Central memory CD4-positive, alpha-beta T cell (primary cell): ENCODE data around the gene HDAC7.

Experiments
- DNase-seq: peaks from one replicate; pipeline ENCODE4 v3.0.0; 2022

Gene HDAC7

GRCh38 chr12:47743311-47743860 lies 76.3 kb downstream of the HDAC7 start:
- DNase-seq: no peak

DNA sequence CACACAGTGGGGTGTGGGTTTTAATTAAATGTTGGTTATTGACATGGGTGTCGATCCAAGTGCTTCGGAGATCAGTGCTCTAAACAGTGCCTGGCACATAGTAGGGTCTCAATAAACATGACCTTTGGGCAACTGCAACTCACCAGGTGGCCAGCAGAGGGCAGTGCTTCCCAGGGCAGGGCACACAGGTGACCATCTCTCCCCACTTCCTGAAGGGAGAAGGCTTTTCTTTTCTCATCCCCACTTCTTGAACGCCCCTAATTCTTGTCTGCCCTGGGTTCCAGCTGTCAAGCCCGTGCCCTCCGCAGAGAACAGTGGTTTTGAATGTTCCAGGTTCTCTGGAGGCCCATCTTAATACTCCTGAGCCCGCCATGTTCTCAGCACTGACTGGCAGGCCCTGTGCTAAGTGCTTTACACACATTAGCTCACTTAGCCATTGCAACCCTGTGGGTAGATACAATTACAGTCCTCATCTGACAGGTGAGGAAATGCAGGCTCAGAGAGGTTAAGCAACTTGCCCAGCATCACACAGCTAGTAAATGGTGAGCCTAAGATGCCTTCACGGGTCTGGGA lies 77.4 kb downstream of the HDAC7 start:
- peak; percentile 59 for DNase-seq

- DNase-seq: peak; percentile 76
These were observed 78.4 kb downstream of the HDAC7 start for GRCh38 chr12:47741340-47741703.

DNA sequence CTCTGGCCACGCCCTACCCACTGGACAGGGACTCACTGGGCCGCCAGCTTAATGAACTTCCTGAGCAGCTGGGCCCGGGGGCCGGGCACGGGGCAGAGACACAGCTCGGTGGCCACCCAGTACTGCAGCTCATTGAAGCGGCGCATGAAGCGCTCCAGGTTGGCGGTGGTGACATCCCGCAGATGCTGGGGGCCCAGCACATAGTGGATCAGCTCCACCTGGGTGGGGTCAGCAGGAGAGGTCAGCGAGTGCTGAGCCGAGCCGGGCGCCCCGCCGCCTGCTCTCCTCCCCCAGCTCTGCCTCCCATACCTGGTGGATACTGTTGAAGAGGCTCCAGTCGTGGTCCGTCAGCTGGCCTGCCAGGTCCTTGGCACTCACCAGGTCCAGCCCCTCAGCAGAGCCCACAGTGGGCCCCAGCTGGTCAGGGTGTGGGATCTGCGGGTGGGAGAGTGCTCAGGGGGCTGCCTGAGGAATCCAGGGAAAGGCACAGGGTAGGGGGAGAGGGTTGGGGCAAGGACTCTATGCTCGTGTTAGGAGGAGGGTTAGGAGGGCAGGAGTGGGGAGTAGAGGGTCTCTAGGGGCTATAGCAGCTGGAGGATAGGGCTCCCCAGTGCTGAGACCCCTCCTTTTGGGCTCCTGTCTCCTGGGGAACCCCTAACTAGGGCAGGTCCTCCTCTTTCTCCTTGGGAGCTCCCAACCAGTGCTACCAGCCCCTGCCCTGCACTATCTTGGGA lies 78.9 kb downstream of the HDAC7 start:
- DNase-seq: no peak

- DNase-seq: no peak
These were observed 79.7 kb downstream of the HDAC7 start for GRCh38 chr12:47739979-47740378.

DNA sequence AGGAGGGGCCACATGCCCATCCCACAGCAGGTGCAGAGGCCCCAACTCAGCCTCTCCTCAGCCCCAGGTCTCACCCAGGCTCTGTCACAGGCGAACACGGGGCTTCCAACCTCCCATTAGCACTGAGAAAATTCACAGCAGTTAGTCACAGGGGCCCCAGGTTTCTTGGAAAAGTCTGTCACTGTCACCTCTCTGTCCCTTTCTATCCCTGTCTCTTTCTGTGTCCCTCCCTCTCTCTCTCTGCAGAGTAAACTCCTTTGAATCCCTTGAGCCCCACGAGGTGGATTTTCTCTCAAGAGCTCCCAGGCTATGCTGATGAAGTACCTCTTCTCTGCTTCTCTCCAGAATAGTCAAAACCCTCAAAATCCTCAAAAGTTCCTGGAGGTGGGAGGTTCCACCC lies 80.4 kb downstream of the HDAC7 start:
- no peak for DNase-seq

DNA sequence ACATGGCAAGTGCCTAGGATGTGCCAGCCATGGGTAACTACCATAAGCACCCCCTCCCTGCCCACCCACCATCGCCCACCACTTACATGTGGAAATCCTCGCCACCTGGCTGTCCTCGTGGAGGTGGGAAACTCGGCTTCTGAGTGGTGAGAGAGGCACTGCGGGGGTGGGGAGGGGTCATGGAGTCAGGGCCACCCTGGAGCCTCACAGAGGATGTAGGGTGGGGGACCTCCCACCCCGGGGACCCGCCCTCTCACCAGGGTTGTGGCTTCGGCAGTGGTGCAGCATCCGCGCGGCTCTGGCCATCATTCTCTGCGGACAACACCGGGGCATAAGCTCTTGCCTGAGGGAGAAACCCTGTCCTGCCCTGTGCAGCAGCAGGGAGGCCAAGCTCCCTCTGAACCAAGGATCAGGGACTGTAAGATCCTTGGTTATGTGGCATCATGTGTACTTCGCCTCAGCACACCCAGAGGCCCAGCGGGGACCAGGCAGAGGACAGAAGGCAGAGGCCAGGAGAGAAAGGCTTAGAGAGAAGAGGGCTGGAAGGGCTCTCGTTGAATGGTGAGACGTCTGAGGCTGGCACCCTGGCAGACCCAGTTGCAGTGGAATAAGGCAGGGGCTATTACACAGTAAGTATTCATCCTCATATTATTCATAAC lies 81.6 kb downstream of the HDAC7 start:
- DNase-seq: no peak

GRCh38 chr12:47736877-47737676 lies 82.6 kb downstream of the HDAC7 start:
- DNase-seq: no peak

- DNase-seq: no peak
These were observed 83.5 kb downstream of the HDAC7 start for GRCh38 chr12:47736216-47736615.

GRCh38 chr12:47735649-47736048 lies 84.1 kb downstream of the HDAC7 start:
- DNase-seq: no peak

GRCh38 chr12:47734725-47735480 lies 84.8 kb downstream of the HDAC7 start:
- DNase-seq: no peak

DNA sequence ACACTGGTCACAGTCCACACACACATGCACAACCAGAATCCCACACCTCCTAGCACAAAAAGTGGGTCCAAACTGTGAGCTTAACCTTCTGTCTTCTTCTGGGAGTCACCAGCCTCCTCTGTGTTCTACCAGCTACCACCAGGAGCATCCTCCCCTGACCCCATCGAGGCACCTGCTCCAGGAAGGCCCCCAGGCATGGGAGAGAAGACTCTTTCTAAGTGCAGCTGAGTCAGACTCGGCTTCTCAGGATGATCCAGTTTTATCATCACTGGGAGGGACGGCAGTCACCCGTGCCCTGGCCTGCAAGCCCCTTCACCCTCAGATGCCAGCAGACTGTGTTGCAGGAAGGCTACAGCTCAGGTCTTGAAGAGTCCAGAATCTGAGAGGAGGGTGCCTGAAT lies 86.6 kb downstream of the HDAC7 start:
- DNase-seq: no peak
